Breast epithelium (tissue), 4 donors: ENCODE data around the gene KLK5. TPM values are rescaled to one million over a fixed set of nuclear protein-coding genes. Genes with fewer than 3 reads are reported as not detected.

Experiments used
- DNase-seq, 2 donors: peaks; one replicate each; pipeline ENCODE4 v3.0.0-alpha.2; 2019; ENCODE audit warnings: low spot score in 2 of 2
- H3K27ac ChIP-seq, 2 donors: fragments of 200-600 bp; sonication (generic) in 1 of 2; one replicate each; pipeline ENCODE4 v1.5.1; 2016 to 2019; ENCODE audit warnings: mild to moderate bottlenecking in 1 of 2
- H3K27me3 ChIP-seq, 2 donors: fragments of 200-600 bp; sonication (generic) in 1 of 2; one replicate each; pipeline versions ENCODE4 v1.5.1 to v1.6.0; 2017 to 2019; ENCODE audit warnings: control low read depth in 1 of 2, mild to moderate bottlenecking in 1 of 2
- H3K36me3 ChIP-seq: fragments of 200-600 bp; one replicate; pipeline ENCODE4 v1.5.1; 2019
- H3K4me1 ChIP-seq, 2 donors: fragments of 200-600 bp; sonication (generic); one replicate each; pipeline ENCODE4 v1.5.1; 2016 to 2019; ENCODE audit warnings: control low read depth in 1 of 2
- H3K4me3 ChIP-seq, 3 donors: fragments of 200-600 bp; sonication (generic); 1 replicate in 2 of 3; 2 replicates in 1 of 3; pipeline ENCODE4 v1.5.1; 2016 to 2019; ENCODE audit warnings: mild to moderate bottlenecking in 3 of 3, moderate library complexity in 2 of 3
- H3K9me3 ChIP-seq, 2 donors: fragments of 200-600 bp; sonication (generic) in 1 of 2; one replicate each; pipeline ENCODE4 v1.5.1; 2016 to 2019; ENCODE audit warnings: control low read depth in 1 of 2
- CTCF ChIP-seq, 3 donors: fragments of 450-650 bp; IDR thresholded peaks; one replicate each; pipeline ENCODE4 v1.5.1; 2016 to 2017; ENCODE audit warnings: antibody characterized with exemption in 3 of 3, mild to moderate bottlenecking in 3 of 3, moderate library complexity in 3 of 3
- POLR2A ChIP-seq: fragments of 450-650 bp; IDR thresholded peaks from one replicate; pipeline ENCODE4 v1.6.1; 2016; ENCODE audit warnings: antibody characterized with exemption, mild to moderate bottlenecking, moderate library complexity
- POLR2AphosphoS5 ChIP-seq, 3 donors: sonication (generic); formaldehyde crosslinking; IDR thresholded peaks; one replicate each; pipeline ENCODE4 v1.6.1; 2017; ENCODE audit warnings: antibody characterized with exemption in 3 of 3
- intact Hi-C: fragments of 100-400 bp; cut with DNase I; formaldehyde crosslinking; loops from one replicate; pipeline ENCODE4 v1.15.1; 2023; ENCODE audit warnings: low total_unique reads
- total RNA-seq, 3 donors: library from RNA; depleted of rRNA; stranded (reverse); fragments of >200 nt; gene quantifications; one replicate each; pipeline ENCODE4 v1.1.0, GENCODE V29; 2016

The KLK5 gene
- total RNA-seq, 3 donors from 2014 or later = 16.1 to 182 TPM; not detected in 1

GRCh38 chr19:50894478-50895356 lies 58.1 kb downstream of the KLK5 start:
- DNase-seq = no peak
- TF ChIP-seq POLR2AphosphoS5 (IDR thresholded peaks at IDR 0.05) = no peak
- TF ChIP-seq CTCF (IDR thresholded peaks at IDR 0.05) = no peak
- no peak for TF ChIP-seq POLR2A
- no peak overlapping the region for H3K4me3 ChIP-seq
- H3K36me3 ChIP-seq = no peaks in the 10 kb centered on the region
- no peak overlapping the region for H3K27ac ChIP-seq
- peaks cover 0 to 5% of the 10 kb centered on the region in 2 donors for H3K27me3 ChIP-seq
- no peaks in the 10 kb centered on the region for H3K4me1 ChIP-seq
- intact Hi-C loops = no loop called here
- H3K9me3 ChIP-seq = no peaks in the 10 kb centered on the region

Other genes with a start within 250 kb of the KLK5 start
- gene SHANK1, start 233.2 kb downstream of the KLK5 start, total RNA-seq = under 1 TPM in 2 of 3 donors, not detected in 1; 0.59 to 0.98 TPM
- 10 to 100 TPM; 16.4 to 24.3 (median 20.6) TPM for gene CLEC11A, start 229.7 kb downstream of the KLK5 start, total RNA-seq
- gene GPR32, start 182.6 kb downstream of the KLK5 start, total RNA-seq = not detected
- not detected for gene ACP4, start 162.6 kb downstream of the KLK5 start, total RNA-seq
- under 1 TPM in 2 of 3 donors, not detected in 1; 0.33 to 0.44 TPM for gene KLK1, start 129.3 kb downstream of the KLK5 start, total RNA-seq
- not detected for gene KLK15, start 119.5 kb downstream of the KLK5 start, total RNA-seq
- 10 to 100 TPM in 1 of 3 donors, under 1 TPM in 1, not detected in 1; 0.32 to 45.2 TPM for gene KLK3, start 98.1 kb downstream of the KLK5 start, total RNA-seq
- 10 to 100 TPM in 1 of 3 donors, under 1 TPM in 2; 0.44 to 14.7 (median 0.48) TPM for gene KLK2, start 79.6 kb downstream of the KLK5 start, total RNA-seq
- not detected for gene KLK4, start 41.6 kb downstream of the KLK5 start, total RNA-seq
- 10 to 100 TPM in 1 of 3 donors, under 1 TPM in 1, not detected in 1; 0.98 to 14.8 TPM for gene KLK6, start 16.6 kb upstream of the KLK5 start, total RNA-seq
- gene KLK7, start 30.9 kb upstream of the KLK5 start, total RNA-seq = 100 to 1,000 TPM in 1 of 3 donors, 1 to 10 TPM in 1, not detected in 1; 7.5 to 103 TPM
- 10 to 100 TPM in 2 of 3 donors, not detected in 1; 13.4 to 46.2 TPM for gene KLK8, start 48.6 kb upstream of the KLK5 start, total RNA-seq
- gene KLK10, start 66.7 kb upstream of the KLK5 start, total RNA-seq = 10 to 100 TPM in 1 of 3 donors, 1 to 10 TPM in 1, not detected in 1; 3.3 to 13.9 TPM
- gene KLK11, start 73.6 kb upstream of the KLK5 start, total RNA-seq = 10 to 100 TPM in 1 of 3 donors, 1 to 10 TPM in 1, not detected in 1; 5.6 to 21.1 TPM
- not detected for gene KLK12, start 82.0 kb upstream of the KLK5 start, total RNA-seq
- gene KLK13, start 112.1 kb upstream of the KLK5 start, total RNA-seq = not detected
- gene KLK14, start 129.8 kb upstream of the KLK5 start, total RNA-seq = under 1 TPM in 1 of 3 donors, not detected in 2; 0.98 TPM
- 10 to 100 TPM in 1 of 3 donors, 1 to 10 TPM in 2; 5.6 to 10.1 (median 9.2) TPM for gene CTU1, start 155.4 kb upstream of the KLK5 start, total RNA-seq
- gene SIGLEC9, start 171.9 kb upstream of the KLK5 start, total RNA-seq = 1 to 10 TPM; 3.4 to 7.0 (median 4.3) TPM
- 1 to 10 TPM in 2 of 3 donors, under 1 TPM in 1; 0.98 to 3.2 (median 1.8) TPM for gene SIGLEC7, start 189.3 kb upstream of the KLK5 start, total RNA-seq